Mesenchymal stem cell (in vitro differentiated cells and primary cell): ENCODE results near the gene GLOD4.
"Not testable (repeated sequence)": the region's sequence is repeated elsewhere in the genome, so short reads cannot be mapped to it uniquely, and the experiment has no call there.

Experiments used
- DNase-seq: peaks from one replicate; pipeline ENCODE4 v3.0.0-alpha.2; 2013
- H2AFZ ChIP-seq: one replicate; pipeline ENCODE4 v1.6.1; 2013; ENCODE audit warnings: low read depth, mild to moderate bottlenecking, control low read depth, inconsistent platforms, low read length, moderate library complexity
- H2AK5ac ChIP-seq: 2 replicates; pipeline ENCODE4 v1.6.1; 2013; ENCODE audit warnings: low read length, moderate library complexity, mild to moderate bottlenecking, inconsistent platforms; ENCODE audit not compliant: severe bottlenecking
- H2BK120ac ChIP-seq: one replicate; pipeline ENCODE4 v1.6.1; 2013; ENCODE audit warnings: low read depth, mild to moderate bottlenecking, inconsistent platforms, low read length, moderate library complexity
- H2BK12ac ChIP-seq, 2 experiments: one replicate each; pipeline ENCODE4 v1.6.1; 2013; ENCODE audit warnings: inconsistent platforms in 2 of 2, low read length in 2 of 2, mild to moderate bottlenecking in 2 of 2, moderate library complexity in 2 of 2, control low read depth in 1 of 2
- H2BK15ac ChIP-seq: one replicate; pipeline ENCODE4 v1.6.1; 2013; ENCODE audit warnings: mild to moderate bottlenecking, low read depth, inconsistent platforms; ENCODE audit not compliant: poor library complexity, severe bottlenecking
- H2BK5ac ChIP-seq: 2 replicates; pipeline ENCODE4 v1.6.1; 2013; ENCODE audit warnings: low read depth, mild to moderate bottlenecking, low read length, control low read depth, inconsistent platforms; ENCODE audit not compliant: poor library complexity, severe bottlenecking
- H3K14ac ChIP-seq, 2 experiments: one replicate each; pipeline ENCODE4 v1.6.1; 2013; ENCODE audit warnings: inconsistent platforms in 2 of 2, low read length in 2 of 2, control low read depth in 1 of 2, mild to moderate bottlenecking in 1 of 2, moderate library complexity in 1 of 2
- H3K18ac ChIP-seq, 2 experiments: one replicate each; pipeline ENCODE4 v1.6.1; 2013; ENCODE audit warnings: inconsistent platforms in 2 of 2, low read length in 2 of 2, control low read depth in 1 of 2, low read depth in 1 of 2, mild to moderate bottlenecking in 1 of 2
- H3K23ac ChIP-seq, 2 experiments: one replicate each; pipeline ENCODE4 v1.6.1; 2013; ENCODE audit warnings: inconsistent platforms in 2 of 2, low read length in 2 of 2, mild to moderate bottlenecking in 2 of 2, moderate library complexity in 2 of 2, control low read depth in 1 of 2
- H3K27ac ChIP-seq: 2 replicates; pipeline ENCODE4 v1.5.1; 2013; ENCODE audit warnings: mild to moderate bottlenecking, moderate library complexity, low read length, control low read depth, inconsistent platforms; ENCODE audit not compliant: poor library complexity, severe bottlenecking
- H3K27me3 ChIP-seq, 2 experiments: 2 replicates each; pipeline versions ENCODE4 v1.6.1 to v1.7.0; 2013; ENCODE audit warnings: low read length in 2 of 2, mild to moderate bottlenecking in 2 of 2, moderate library complexity in 2 of 2, control low read depth in 1 of 2, inconsistent platforms in 1 of 2; ENCODE audit not compliant: control insufficient read depth in 1 of 2, insufficient read depth in 1 of 2
- H3K36me3 ChIP-seq, 2 experiments: 2 replicates each; pipeline versions ENCODE4 v1.6.1 to v1.7.0; 2013; ENCODE audit warnings: low read length in 2 of 2, control low read depth in 1 of 2, inconsistent platforms in 1 of 2, low read depth in 1 of 2, mild to moderate bottlenecking in 1 of 2; ENCODE audit not compliant: insufficient read depth in 2 of 2, control insufficient read depth in 1 of 2
- H3K4ac ChIP-seq, 2 experiments: one replicate each; pipeline ENCODE4 v1.6.1; 2013; ENCODE audit warnings: inconsistent platforms in 2 of 2, low read length in 2 of 2, mild to moderate bottlenecking in 2 of 2, moderate library complexity in 2 of 2, control low read depth in 1 of 2, low read depth in 1 of 2
- H3K4me1 ChIP-seq: 2 replicates; pipeline ENCODE4 v1.6.1; 2013; ENCODE audit warnings: low read depth, low read length, control low read depth; ENCODE audit not compliant: control insufficient read depth, insufficient read depth
- H3K4me2 ChIP-seq: 2 replicates; pipeline ENCODE4 v1.6.1; 2013; ENCODE audit warnings: low read length, mild to moderate bottlenecking, inconsistent platforms; ENCODE audit not compliant: poor library complexity, severe bottlenecking
- H3K4me3 ChIP-seq, 2 experiments: 2 replicates each; pipeline versions ENCODE4 v1.5.1 to v1.7.0; 2013; ENCODE audit warnings: low read length in 2 of 2, mild to moderate bottlenecking in 2 of 2, control low read depth in 1 of 2, low read depth in 1 of 2; ENCODE audit not compliant: insufficient read depth in 1 of 2
- H3K79me1 ChIP-seq: replicated peaks from 2 replicates; pipeline ENCODE4 v1.6.1; 2013; ENCODE audit warnings: mild to moderate bottlenecking, control low read depth, low read length, inconsistent platforms; ENCODE audit not compliant: poor library complexity, severe bottlenecking
- H3K9ac ChIP-seq: 2 replicates; pipeline ENCODE4 v1.7.0; 2013; ENCODE audit warnings: mild to moderate bottlenecking, low read length, moderate library complexity
- H3K9me3 ChIP-seq: 2 replicates; pipeline ENCODE4 v1.7.0; 2013; ENCODE audit warnings: mild to moderate bottlenecking, low read length; ENCODE audit not compliant: control insufficient read depth
- H4K8ac ChIP-seq: one replicate; pipeline ENCODE4 v1.6.1; 2013; ENCODE audit warnings: inconsistent platforms, mild to moderate bottlenecking, low read length, moderate library complexity
- H4K91ac ChIP-seq: one replicate; pipeline ENCODE4 v1.6.1; 2013; ENCODE audit warnings: mild to moderate bottlenecking, low read length, inconsistent platforms
- WGBS: methylation state at CpG from one replicate; pipeline ENCODE4 v1.1.7; 2013; ENCODE audit warnings: mixed read lengths; 5-methylcytosine and 5-hydroxymethylcytosine counted together

GLOD4 gene

DNA sequence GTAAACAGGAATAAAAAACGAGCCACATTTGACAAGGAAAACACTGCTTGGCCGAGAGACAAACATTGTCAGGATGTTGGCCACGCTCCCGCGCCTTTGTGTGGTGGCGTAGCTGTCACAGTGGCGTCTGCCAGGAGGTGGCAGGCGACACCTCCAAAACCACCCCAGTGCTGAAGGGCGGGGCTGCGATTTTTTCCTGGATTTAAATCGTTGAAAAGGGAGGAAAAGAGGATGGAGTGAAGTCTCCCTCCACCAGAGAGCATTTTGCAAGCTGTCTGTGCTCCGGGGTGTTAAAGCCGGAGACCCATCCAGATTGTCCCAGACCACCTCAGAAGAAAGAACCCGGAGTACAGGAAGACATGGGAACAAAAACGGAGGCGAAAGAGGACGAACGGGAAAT, 12.8 kb upstream of the GLOD4 start:
- Histone ChIP-seq H2AK5ac (no peak overlapping the region), H3K9ac (peak overlapping the region; percentile 73), H3K27me3 (no peaks in the 10 kb centered on the region), H3K4ac (no peak overlapping the region), H2BK5ac (no peak overlapping the region), H4K8ac (no peak overlapping the region), H3K9me3 (no peaks in the 10 kb centered on the region), H4K91ac (no peak overlapping the region), H3K27ac (no peak overlapping the region), H3K4me1 (peaks cover 12% of the 10 kb centered on the region), H3K18ac (no peak overlapping the region), H3K36me3 (peaks cover 25 to 67% of the 10 kb centered on the region in 2 experiments), H2BK12ac (no peak overlapping the region), H3K23ac (no peak overlapping the region), H3K4me3 (peak overlapping the region in 1 of 2 experiments; percentile 65), H2AFZ (no peak overlapping the region), H3K14ac (no peak overlapping the region), H3K79me1 (peaks cover 8% of the 10 kb centered on the region), H2BK120ac (no peak overlapping the region), H2BK15ac (no peak overlapping the region), H3K4me2 (no peak overlapping the region)
- 27% methylated on average over 18 of the region's 18 CpGs for WGBS
- peak; percentile 70 for DNase-seq

DNA sequence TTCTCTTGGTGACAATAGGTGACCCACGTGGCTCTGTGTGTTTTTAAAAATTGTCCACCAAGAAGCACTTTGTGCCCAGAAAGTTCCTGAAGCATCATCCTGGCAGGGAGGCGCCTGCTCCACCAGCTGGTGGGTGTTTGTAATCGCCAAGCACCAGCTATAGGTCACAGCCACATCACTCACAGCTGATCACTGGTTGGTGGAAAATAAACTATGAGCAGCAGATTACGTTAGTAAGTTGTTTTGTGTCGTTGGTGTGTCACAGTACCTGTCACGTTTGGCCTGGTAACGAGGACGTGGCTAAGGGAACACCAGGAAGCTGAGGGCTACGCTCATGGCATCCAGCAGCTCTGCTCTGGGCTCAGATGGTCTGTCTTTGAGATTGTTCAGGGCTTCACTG, 10.2 kb upstream of the GLOD4 start:
- Histone ChIP-seq H3K9ac (no peak overlapping the region), H3K4me1 (peaks cover 9% of the 10 kb centered on the region), H2AK5ac (no peak overlapping the region), H2BK12ac (no peak overlapping the region), H4K8ac (no peak overlapping the region), H2BK5ac (no peak overlapping the region), H4K91ac (no peak overlapping the region), H3K9me3 (no peaks in the 10 kb centered on the region), H2BK15ac (no peak overlapping the region), H3K23ac (no peak overlapping the region), H3K4ac (no peak overlapping the region), H3K18ac (no peak overlapping the region), H3K4me2 (no peak overlapping the region), H3K27ac (no peak overlapping the region), H3K79me1 (peaks cover 12% of the 10 kb centered on the region), H3K27me3 (no peaks in the 10 kb centered on the region), H2AFZ (no peak overlapping the region), H3K4me3 (no peak overlapping the region), H3K36me3 (peaks cover 48 to 66% of the 10 kb centered on the region in 2 experiments), H2BK120ac (no peak overlapping the region), H3K14ac (no peak overlapping the region)
- 86% methylated on average over 9 of the region's 9 CpGs for WGBS
- peak; percentile 37 for DNase-seq

DNA sequence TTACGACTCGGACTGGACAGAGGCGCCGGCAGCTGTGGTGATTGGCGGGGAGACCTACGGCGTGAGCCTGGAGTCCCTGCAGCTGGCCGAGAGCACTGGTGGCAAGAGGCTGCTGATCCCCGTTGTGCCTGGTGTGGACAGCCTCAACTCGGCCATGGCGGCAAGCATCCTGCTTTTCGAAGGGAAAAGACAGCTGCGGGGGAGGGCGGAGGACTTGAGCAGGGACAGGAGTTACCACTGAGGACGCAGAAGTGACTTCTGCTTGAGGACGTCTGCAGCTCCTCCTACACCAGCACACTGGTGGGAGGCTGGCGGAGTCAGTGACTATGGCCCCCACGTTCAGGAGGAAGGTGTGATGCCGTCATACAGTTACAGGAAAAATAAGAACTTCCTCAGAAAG, 9.7 kb upstream of the GLOD4 start:
- no peak overlapping the region for H3K4ac ChIP-seq
- H3K14ac ChIP-seq: no peak overlapping the region
- peak overlapping the region; percentile 19 for H4K8ac ChIP-seq
- no peak overlapping the region for H3K23ac ChIP-seq
- no peaks in the 10 kb centered on the region for H3K9me3 ChIP-seq
- no peak overlapping the region for H2BK5ac ChIP-seq
- H2BK15ac ChIP-seq: no peak overlapping the region
- no peak for DNase-seq
- peaks cover 9% of the 10 kb centered on the region for H3K4me1 ChIP-seq
- H2AK5ac ChIP-seq: no peak overlapping the region
- no peaks in the 10 kb centered on the region for H3K27me3 ChIP-seq
- H2AFZ ChIP-seq: no peak overlapping the region
- no peak overlapping the region for H3K9ac ChIP-seq
- H4K91ac ChIP-seq: no peak overlapping the region
- H3K27ac ChIP-seq: no peak overlapping the region
- H2BK12ac ChIP-seq: no peak overlapping the region
- H3K79me1 ChIP-seq: peaks cover 12% of the 10 kb centered on the region
- no peak overlapping the region for H3K4me3 ChIP-seq
- no peak overlapping the region for H3K4me2 ChIP-seq
- no peak overlapping the region for H2BK120ac ChIP-seq
- 95% methylated on average over 19 of the region's 19 CpGs for WGBS
- no peak overlapping the region for H3K18ac ChIP-seq
- H3K36me3 ChIP-seq: peaks cover 48 to 62% of the 10 kb centered on the region in 2 experiments

DNA sequence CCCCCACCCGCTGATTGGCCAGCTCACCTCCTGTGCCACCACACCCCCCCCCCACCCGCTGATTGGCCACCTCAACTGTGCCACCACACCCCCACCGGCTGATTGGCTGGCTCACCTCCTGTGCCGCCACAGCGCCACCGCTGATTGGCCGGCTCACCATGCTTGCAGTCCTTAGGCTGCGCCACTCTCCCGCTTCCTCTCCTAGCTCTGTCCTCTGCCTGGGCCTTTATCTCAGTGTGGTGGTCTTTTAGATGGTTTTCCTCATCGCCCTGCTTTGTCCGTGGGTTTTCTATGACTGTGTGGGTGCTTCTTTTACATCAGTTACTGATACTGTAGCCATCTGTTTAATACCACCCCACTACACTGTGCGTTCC, 8.8 kb upstream of the GLOD4 start:
- H3K4me2 ChIP-seq, H2BK5ac ChIP-seq, H3K27me3 ChIP-seq, DNase-seq, H2AK5ac ChIP-seq, H2BK15ac ChIP-seq, H3K23ac ChIP-seq, H3K18ac ChIP-seq, H2BK12ac ChIP-seq, H2AFZ ChIP-seq, H4K8ac ChIP-seq, H3K14ac ChIP-seq, H4K91ac ChIP-seq, H3K27ac ChIP-seq, H3K4me1 ChIP-seq, H3K9me3 ChIP-seq, H2BK120ac ChIP-seq, H3K4me3 ChIP-seq, H3K4ac ChIP-seq, H3K9ac ChIP-seq: not testable (repeated sequence)
- WGBS: 98% methylated on average over 7 of the region's 12 CpGs
- H3K36me3 ChIP-seq: peaks cover 51 to 52% of the 10 kb centered on the region in 2 experiments
- H3K79me1 ChIP-seq: peaks cover 15% of the 10 kb centered on the region
